HEK293T (cell line): ENCODE results near the gene PSTPIP1.

ENCODE experiments used
- ARNT ChIP-seq: fragments of 450-650 bp; IDR thresholded peaks from 2 replicates; pipeline ENCODE4 v1.6.1; 2017; ENCODE audit warnings: mild to moderate bottlenecking
- BHLHE40 ChIP-seq: fragments of 450-650 bp; IDR thresholded peaks from 2 replicates; pipeline ENCODE4 v1.6.1; 2016; ENCODE audit warnings: mild to moderate bottlenecking, moderate library complexity, borderline replicate concordance
- CTBP1 ChIP-seq: fragments of 450-650 bp; IDR thresholded peaks from 2 replicates; pipeline ENCODE4 v1.6.1; 2016; ENCODE audit warnings: borderline replicate concordance
- ELF4 ChIP-seq: fragments of 450-650 bp; IDR thresholded peaks from 2 replicates; pipeline ENCODE4 v1.6.1; 2017; ENCODE audit warnings: antibody characterized with exemption
- FOXA1 ChIP-seq: fragments of 450-650 bp; IDR thresholded peaks from 2 replicates; pipeline ENCODE4 v1.6.1; 2016; ENCODE audit warnings: mild to moderate bottlenecking
- FOXK2 ChIP-seq: fragments of 450-650 bp; IDR thresholded peaks from 2 replicates; pipeline ENCODE4 v1.6.1; 2016; ENCODE audit warnings: mild to moderate bottlenecking
- HDGF ChIP-seq: fragments of 450-650 bp; IDR thresholded peaks from 2 replicates; pipeline ENCODE4 v1.6.1; 2017; ENCODE audit warnings: antibody characterized with exemption, borderline replicate concordance
- SP1 ChIP-seq: fragments of 450-650 bp; IDR thresholded peaks from 2 replicates; pipeline ENCODE4 v1.6.1; 2017
- SUZ12 ChIP-seq: fragments of 450-650 bp; IDR thresholded peaks from 2 replicates; pipeline ENCODE4 v1.6.1; 2016; ENCODE audit warnings: mild to moderate bottlenecking
- TARDBP ChIP-seq: fragments of 450-650 bp; IDR thresholded peaks from 2 replicates; pipeline ENCODE4 v1.6.1; 2016
- TF ChIP-seq, protein P1 (sequence below): fragments of 450-650 bp; IDR thresholded peaks from 2 replicates; pipeline ENCODE4 v1.6.1; 2016

DNA sequence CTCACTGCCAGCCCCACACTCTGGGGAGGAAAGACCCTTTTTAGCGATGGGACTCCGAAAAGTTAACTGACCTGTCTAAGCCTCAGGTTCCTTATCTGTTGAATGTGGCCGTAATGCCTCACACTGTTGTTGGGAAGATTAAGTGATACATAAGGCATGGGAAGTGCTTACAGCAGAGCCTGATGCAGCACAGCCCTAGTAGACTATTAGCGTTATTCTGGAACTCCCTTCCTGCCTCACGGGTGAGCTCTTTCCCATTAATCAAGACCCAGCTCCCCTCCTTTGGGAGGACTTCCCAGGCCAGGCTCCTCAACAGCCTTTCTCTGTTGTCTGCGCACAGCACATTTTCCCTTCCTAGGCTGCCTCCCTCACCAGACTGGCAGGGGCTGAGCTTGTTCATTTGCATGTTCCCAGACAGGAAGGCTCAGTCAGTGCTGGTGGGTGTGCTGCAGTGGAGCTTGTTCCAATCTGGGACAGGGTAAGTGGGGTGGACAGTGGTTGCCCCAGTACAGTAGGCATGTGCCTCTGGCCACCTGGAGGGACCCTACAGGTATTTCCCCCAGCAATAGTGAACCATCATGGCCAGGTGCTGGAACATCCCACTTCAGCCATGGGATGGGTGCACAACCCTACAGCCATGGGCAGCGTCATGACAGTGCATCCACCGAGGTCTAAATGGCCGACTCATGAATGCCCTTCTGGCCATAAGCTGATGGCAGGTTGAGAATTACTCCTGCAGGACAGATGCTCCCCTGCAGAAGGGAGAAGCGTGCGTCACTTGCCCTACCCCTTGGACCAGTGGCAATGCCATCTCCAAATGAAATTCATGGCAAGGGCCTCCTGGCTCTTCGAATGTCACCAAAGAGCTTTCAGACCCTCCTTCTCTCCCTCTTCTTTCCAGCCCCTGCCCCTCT, 5.8 kb upstream of the PSTPIP1 start:
- TF ChIP-seq ELF4 (no peak), TARDBP (no peak), FOXA1 (no peak), CTBP1 (no peak), SUZ12 (no peak), FOXK2 (no peak), BHLHE40 (no peak), HDGF (no peak), ARNT (no peak), SP1 (no peak)
- TF ChIP-seq, protein P1, sequence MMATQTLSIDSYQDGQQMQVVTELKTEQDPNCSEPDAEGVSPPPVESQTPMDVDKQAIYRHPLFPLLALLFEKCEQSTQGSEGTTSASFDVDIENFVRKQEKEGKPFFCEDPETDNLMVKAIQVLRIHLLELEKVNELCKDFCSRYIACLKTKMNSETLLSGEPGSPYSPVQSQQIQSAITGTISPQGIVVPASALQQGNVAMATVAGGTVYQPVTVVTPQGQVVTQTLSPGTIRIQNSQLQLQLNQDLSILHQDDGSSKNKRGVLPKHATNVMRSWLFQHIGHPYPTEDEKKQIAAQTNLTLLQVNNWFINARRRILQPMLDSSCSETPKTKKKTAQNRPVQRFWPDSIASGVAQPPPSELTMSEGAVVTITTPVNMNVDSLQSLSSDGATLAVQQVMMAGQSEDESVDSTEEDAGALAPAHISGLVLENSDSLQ, result no peak
